GM10248 (cell line): ENCODE results near the gene PBX3.

Source experiments
- CTCF ChIA-PET: fragments of 300-600 bp; sonication (Branson Sonifier 250); formaldehyde crosslinking; extraction: SDS; loops from one replicate; lab custom pipeline; 2021; ENCODE audit warnings: antibody characterized with exemption; lab: Yijun Ruan, JAX
- POLR2A ChIA-PET: fragments of 350-650 bp; sonication (Branson Sonifier 250); formaldehyde crosslinking; extraction: SDS; loops from one replicate; lab custom pipeline; 2020; ENCODE audit warnings: antibody characterized with exemption; lab: Yijun Ruan, JAX
- DNase-seq: peaks from one replicate; pipeline ENCODE4 v3.0.0; 2012; ENCODE audit errors: extremely low spot score
- TF ChIP-seq, protein P1 (sequence below): IDR thresholded peaks from 2 replicates; pipeline ENCODE4 v1.5.1; 2012; ENCODE audit warnings: mild to moderate bottlenecking, low read depth; ENCODE audit errors: extremely low read depth, missing control alignments, control extremely low read depth

Gene PBX3

DNA sequence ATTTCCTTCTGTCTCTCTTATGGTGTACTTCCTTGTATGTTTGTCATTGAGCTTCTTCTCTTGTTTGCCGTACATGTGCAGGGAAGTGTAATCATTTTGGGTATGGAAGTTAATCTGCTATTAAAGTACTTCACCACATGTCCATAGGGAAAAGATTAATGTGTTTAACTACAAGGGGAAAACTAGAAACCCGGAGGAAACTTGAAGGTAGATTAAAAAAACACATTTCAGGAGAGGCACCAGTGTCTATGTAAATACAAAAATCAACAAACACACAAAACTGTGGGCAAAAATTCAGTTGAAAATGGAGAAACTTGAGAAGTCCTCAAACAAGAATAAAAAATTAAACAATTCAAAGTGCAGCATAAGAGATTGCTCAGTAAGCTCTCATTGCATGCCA, 166.4 kb downstream of the PBX3 start:
- ChIA-PET CTCF (interaction anchor here (1.0 to 1.8 kb wide), 3 partner anchors 15 to 21 kb away, joined by 3 to 5 read pairs (median 3); no protein-coding TSS in a partner anchor), POLR2A (no interaction called here)
- TF ChIP-seq, protein P1, sequence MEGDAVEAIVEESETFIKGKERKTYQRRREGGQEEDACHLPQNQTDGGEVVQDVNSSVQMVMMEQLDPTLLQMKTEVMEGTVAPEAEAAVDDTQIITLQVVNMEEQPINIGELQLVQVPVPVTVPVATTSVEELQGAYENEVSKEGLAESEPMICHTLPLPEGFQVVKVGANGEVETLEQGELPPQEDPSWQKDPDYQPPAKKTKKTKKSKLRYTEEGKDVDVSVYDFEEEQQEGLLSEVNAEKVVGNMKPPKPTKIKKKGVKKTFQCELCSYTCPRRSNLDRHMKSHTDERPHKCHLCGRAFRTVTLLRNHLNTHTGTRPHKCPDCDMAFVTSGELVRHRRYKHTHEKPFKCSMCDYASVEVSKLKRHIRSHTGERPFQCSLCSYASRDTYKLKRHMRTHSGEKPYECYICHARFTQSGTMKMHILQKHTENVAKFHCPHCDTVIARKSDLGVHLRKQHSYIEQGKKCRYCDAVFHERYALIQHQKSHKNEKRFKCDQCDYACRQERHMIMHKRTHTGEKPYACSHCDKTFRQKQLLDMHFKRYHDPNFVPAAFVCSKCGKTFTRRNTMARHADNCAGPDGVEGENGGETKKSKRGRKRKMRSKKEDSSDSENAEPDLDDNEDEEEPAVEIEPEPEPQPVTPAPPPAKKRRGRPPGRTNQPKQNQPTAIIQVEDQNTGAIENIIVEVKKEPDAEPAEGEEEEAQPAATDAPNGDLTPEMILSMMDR = no peak
- no peak for DNase-seq

DNA sequence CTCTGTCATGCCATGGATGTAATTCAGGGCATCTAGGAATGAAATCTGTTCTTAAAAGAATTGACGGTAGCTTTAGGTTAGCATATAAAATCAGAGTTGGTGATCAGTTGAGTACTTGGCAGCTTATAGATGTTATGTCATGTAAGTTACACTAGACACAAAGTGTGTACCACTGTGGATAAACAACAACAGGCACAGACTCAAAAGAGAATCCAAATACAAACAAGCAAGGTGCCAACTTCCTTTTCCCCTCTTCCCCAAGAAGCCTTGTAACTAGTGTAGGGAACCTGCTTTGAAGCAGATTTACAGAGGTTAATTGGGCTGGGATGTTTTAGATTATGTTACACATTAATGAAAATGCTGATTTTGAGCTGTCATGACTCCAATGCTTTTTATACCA, 167.2 kb downstream of the PBX3 start:
- CTCF ChIA-PET = interaction anchor here (0.7 to 1.8 kb wide), 7 partner anchors 10 to 22 kb away, joined by 3 to 5 read pairs (median 3); no protein-coding TSS in a partner anchor
- TF ChIP-seq, protein P1 = no peak
- no peak for DNase-seq
- POLR2A ChIA-PET = no interaction called here

DNA sequence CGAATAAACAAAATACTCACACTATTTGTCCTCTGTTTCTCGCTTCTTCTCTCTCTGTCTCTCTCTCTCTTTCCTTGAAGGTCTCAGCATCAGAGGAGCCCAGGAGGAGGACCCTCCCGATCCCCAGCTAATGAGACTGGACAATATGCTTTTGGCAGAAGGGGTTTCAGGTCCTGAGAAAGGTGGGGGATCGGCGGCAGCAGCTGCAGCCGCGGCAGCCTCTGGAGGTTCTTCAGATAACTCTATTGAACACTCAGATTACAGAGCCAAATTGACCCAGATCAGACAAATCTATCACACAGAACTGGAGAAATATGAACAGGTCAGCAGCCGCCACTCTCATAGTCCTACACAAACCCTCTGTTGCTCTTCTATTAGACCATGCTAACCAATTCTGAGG, 168.4 kb downstream of the PBX3 start:
- TF ChIP-seq, protein P1 = no peak
- POLR2A ChIA-PET = no interaction called here
- CTCF ChIA-PET = interaction anchor here (0.9 to 1.8 kb wide), 3 partner anchors 11 to 13 kb away, joined by 3 to 5 read pairs (median 3); no protein-coding TSS in a partner anchor
- DNase-seq = no peak

DNA sequence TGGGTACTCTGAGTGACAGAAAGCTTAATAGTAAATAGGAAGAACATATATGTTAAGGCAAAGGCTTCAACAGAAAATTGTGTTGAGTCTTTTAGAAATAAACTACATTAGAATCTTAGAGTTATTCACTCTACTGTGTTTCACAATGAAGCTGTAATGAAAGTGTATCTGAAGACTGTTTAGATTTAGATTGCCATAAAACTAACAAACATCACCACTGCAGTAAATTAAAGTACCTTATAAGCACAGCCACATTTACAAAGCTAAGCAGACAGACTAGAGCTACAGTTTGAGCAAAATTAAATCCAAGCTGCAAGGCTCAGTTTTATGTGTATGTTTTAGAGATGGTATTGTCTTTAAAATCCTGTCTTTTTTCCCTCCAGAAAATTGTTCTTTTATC, 172.4 kb downstream of the PBX3 start:
- DNase-seq = no peak
- ChIA-PET POLR2A (no interaction called here), CTCF (interaction anchor here (1.0 to 2.4 kb wide), 3 partner anchors 10 to 22 kb away, joined by 3 to 8 read pairs (median 8); no protein-coding TSS in a partner anchor)

DNA sequence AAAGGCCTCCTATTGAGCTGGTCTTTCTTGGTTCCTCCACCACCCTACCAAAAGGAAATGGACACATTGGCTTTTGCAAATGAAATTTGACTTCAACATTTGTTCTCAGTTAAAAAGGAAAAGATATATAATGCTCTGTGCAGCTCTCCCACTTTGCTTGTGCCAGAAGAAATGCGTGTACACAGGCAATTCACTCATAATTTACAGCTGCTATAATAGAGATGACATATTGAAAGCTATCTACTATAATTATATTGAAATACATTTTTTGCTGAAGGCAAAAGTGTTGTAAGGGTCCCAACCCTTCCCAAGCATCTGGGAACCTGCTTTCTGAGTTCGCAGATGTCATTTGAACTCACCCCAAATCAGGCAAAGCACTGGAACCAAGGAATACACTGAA, 173.2 kb downstream of the PBX3 start:
- ChIA-PET CTCF (interaction anchor here (0.7 to 2.4 kb wide), 4 partner anchors 10 to 23 kb away, joined by 3 to 8 read pairs (median 6); no protein-coding TSS in a partner anchor), POLR2A (no interaction called here)
- TF ChIP-seq, protein P1 = no peak
- no peak for DNase-seq

More for the DNA sequence above, 172.4 kb downstream of the PBX3 start:
- TF ChIP-seq, protein P1 = no peak

DNA sequence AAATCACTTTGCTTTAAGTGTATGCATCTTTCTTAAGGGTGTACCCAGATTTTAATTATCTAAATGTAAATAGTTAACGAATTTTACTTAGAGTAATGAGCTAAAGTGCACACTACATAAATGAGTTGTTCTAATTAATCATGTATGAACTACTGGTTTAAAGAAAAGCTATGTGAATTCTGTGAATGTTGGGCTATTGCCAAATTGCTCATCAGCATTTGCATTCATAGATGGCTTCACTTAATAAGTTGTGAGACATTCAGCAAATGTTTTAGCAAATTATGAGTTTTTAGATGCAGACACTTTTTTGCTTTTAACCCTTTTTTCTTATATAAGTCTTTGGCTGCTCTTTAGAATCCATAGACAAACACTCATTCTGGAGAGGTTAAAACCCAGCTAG, 175.7 kb downstream of the PBX3 start:
- no peak for DNase-seq
- TF ChIP-seq, protein P1 = no peak
- CTCF ChIA-PET = interaction anchor here (0.7 to 2.1 kb wide), 3 partner anchors 12 to 515 kb away, joined by 3 to 8 read pairs (median 3); no protein-coding TSS in a partner anchor
- POLR2A ChIA-PET = no interaction called here
